GM18498 (cell line): ENCODE data around the gene CEP128.
A peak's percentile ranks its signal among the peaks of the same experiment; 100 is the strongest.

Experiments
- ATAC-seq: cut with Tn5 transposase; IDR thresholded peaks from one replicate; pipeline ENCODE4 v1.9.1; 2021; ENCODE audit warnings: mild to moderate bottlenecking, moderate library complexity; ENCODE audit not compliant: unreplicated experiment

CEP128 gene

GRCh38 chr14:80906336-80906735 is 35.2 kb downstream of the CEP128 start:
- no peak for ATAC-seq

DNA sequence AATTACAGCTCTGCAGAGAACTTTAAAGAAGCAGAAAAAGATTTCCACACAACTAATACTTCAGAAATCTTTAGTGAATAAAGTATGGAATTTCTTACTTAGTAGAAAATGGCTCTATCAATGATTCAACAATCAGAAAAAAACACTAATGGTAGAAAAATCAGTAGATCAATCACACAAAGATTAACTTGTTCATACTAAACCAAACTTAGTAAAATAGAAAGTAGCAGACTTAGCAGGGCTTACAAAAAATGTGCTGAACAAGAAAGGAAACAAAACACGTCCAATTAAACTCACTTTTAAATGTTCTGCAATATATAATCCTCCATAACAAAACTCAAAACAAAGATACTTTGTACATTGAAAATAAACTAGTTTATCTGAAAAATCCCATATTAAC is 38.9 kb downstream of the CEP128 start:
- no peak for ATAC-seq

- no peak for ATAC-seq
These were observed 39.7 kb downstream of the CEP128 start for GRCh38 chr14:80901822-80902221.

DNA sequence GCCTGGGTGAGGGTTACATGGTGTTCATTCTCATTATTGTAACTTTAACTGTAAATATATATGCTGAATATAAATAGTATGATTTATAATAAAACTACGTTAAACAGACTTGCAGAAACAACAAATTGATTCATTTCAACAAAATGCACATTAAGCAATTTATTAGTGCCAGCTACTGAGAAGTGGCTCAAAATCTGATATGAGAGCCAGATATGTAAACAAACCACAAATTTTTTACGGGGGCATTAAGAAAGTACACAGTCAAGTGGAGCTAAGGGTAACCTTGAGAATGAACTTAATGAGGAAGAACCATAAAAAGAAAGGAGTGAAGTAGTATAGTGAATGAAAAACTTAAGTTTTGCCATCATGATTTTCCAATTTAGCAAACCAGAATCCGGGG is 40.3 kb downstream of the CEP128 start:
- no peak for ATAC-seq

GRCh38 chr14:80872645-80873044 is 68.9 kb downstream of the CEP128 start:
- ATAC-seq, result no peak

GRCh38 chr14:80868260-80868659 is 73.3 kb downstream of the CEP128 start:
- ATAC-seq, result no peak

DNA sequence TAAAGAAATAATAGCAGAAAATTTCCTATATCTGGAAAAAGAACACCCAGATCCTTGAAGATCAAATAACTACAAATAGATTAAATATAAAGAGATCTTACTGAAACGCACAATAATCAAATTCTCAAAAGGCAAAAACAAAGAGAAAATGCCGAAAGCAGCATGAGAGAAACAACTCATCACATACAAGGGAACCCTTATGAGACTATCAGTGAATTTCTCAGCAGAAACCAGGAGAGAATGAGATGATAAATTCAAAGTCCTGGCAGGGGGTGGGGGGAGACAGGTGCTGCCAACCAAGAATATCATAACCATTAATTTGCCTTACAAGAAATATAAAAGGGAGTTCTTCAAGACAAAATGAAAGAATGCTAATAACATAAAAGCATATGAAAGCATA is 73.7 kb downstream of the CEP128 start:
- ATAC-seq, result no peak

DNA sequence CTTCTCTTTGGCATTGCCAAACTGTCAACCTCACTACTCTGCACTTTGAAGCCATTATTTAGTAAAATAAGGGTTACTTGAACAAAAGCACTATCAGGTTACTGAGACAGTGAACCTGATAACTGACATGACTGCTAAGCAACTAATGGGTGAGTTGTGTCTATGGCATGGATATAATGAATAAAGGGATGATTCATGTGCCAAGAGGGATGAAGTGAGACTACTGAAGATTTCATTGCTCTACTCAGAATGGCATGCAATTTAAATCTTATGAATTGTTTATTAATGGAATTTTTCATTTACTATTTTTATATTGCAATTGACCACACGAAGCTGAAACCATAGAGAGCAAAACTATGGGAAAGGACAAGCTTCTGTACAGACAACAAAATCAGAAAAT is 74.4 kb downstream of the CEP128 start:
- no peak for ATAC-seq

- ATAC-seq, result no peak
These were observed 76.0 kb downstream of the CEP128 start for GRCh38 chr14:80865565-80865964.

DNA sequence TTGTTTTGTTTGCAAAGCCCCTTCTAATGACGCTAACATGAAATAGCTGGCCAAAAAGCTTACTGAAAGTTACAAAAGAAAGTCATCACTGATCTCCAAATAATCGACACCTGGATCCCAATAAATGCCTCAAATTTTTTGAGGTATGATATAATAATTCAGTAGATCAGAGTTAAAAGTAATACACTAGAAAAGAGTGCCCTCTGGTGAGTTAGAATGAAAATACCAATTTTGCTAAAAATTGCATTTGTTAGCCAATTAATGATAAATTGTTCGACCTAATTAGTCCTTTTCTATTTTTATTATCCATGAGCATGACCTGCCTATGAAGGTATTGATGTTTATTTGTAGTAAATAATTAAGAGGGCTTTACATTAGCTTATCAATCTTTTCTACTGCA is 78.6 kb downstream of the CEP128 start:
- no peak for ATAC-seq

DNA sequence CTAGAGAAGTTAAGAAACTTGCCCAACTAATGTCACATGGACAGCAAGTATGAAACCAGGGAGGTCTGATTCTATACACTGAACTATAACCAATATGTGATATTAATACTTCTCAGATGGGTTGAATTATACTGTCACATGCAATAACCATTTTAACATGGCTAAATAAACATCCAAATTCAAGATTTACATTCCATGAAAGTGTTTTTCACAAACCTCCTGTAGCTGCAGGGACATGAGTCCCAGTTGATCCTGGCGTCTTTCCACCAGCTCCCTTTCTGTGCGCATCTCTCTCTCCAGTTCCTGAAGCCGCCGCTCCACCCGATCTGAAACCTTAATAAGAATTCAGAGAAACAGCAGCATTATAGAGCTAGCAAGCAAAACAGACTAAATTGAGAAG is 79.0 kb downstream of the CEP128 start:
- no peak for ATAC-seq

DNA sequence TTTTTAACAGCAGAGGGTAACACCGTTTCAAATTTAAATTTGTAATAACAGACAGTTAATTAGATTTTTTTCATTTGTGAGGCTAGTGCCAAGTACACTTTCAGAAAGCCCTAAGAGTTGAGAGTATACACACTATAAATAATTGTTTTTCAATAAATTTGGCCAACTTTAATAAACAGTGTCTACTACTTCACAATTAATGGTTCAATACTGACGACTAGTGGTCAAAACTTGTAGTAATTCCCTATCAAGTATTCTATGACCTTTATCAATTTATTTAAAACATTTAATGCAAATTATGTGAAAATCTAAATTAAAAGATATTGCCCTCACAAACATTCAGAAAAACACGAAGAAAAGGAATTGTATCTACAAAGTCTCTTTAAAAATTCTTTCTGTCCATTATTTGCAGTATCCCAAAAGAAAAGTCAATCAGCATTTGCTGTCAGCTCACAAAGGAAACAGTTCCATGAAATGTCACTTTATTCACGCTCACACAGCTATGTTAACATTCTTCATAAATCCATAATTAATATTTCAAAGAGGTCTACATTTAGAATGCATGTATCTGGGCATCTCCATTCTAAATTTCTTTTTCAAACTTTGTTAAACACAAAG is 91.2 kb downstream of the CEP128 start:
- peak; percentile 56 for ATAC-seq

- no peak for ATAC-seq
These were observed 94.5 kb downstream of the CEP128 start for GRCh38 chr14:80847070-80847469.

DNA sequence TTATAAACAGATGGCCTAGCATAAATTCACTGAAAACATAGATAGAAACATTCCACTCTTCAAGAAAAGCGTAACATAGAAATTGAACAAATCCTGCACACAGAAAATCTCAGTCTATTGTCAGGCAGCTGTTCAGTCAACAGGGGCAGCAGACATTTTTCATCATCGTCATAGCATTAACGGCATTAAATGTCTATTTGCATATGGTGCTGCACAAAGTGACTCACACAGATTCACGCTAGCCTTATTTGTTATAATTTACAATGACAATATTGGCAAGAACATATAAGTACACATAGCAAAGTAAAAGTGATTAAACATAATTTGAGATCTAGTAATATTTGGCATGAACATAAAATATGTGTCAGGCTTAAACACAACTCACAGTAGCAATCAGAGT is 95.7 kb downstream of the CEP128 start:
- no peak for ATAC-seq

- ATAC-seq, result no peak
These were observed 96.7 kb downstream of the CEP128 start for GRCh38 chr14:80844872-80845271.

- ATAC-seq, result no peak
These were observed 101.8 kb downstream of the CEP128 start for GRCh38 chr14:80839743-80840142.

DNA sequence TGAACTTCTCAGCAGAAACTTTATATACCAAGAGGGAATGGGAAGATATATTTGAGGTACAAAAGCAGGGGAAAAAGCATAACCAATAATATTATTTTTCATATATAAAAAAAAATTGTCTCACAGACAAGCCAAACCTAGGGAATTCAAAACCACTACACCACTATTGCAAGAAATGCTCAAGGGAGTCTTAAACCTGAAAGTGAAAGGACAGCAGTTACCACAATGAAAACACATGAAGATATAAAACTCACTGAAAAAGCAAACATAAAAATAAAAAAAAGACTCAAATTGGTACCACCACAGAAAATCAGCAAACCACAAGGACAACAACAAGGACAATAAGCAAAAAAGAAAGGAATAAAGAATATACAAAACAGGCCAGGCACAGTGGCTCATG is 131.9 kb downstream of the CEP128 start:
- ATAC-seq, result no peak

- no peak for ATAC-seq
These were observed 136.4 kb downstream of the CEP128 start for GRCh38 chr14:80805136-80805535.

DNA sequence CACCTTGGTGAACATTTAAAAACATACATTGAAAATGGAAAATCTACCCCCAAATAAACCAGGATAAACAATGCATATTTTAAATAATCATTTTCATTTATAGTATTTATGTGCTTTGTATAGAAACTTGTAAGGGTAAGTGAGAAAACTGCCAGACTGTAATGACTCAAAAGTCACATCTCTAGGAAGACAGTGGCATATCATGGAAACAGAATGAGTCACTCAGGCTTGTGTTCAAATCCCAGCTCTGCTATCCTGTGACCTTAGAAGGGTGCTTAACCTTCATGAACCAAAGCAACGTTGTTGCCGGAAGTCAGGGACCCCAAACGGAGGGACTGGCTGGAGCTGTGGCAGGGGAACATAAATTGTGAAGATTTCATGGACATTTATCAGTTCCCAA is 142.7 kb downstream of the CEP128 start:
- ATAC-seq, result no peak

DNA sequence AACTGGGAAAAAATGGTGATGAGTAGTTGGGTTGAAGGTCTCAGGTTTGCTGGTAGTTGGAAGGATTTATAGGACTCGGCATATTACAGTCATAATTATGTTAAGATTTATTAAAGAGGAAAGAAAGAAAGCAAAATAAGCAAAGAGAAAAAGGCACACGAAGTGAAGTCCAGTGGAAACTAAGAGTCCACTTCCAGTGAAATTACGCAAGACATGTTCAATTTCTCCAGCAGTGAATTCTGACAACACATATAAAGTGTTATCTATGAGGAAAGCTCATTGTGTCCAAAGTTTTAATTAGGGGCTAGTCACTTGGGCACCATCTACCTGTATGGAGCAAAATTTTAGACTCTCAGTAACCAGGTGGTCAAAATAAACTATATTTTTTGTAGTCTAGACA is 143.3 kb downstream of the CEP128 start:
- ATAC-seq, result no peak

- ATAC-seq, result no peak
These were observed 148.8 kb downstream of the CEP128 start for GRCh38 chr14:80792771-80793170.

DNA sequence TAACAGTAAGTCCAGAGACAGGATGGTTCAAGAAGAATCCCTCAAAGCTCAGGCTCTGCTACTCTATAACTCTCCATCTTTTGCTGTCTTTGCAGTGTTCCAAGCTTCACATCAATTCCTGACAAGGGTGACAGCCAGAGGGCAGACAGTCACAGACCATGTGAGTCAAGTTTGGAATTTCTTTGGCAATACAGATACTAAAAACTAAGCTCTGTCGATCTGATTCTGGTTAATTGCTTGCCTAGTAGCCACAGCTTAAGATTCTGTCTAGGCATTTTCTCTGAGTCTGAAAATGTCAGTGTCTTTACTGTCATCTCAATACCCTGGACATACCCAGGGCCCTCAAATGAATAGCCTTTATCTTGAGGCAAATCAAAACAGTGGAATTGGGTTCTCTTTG is 153.7 kb downstream of the CEP128 start:
- no peak for ATAC-seq

GRCh38 chr14:80784820-80785219 is 156.7 kb downstream of the CEP128 start:
- no peak for ATAC-seq

DNA sequence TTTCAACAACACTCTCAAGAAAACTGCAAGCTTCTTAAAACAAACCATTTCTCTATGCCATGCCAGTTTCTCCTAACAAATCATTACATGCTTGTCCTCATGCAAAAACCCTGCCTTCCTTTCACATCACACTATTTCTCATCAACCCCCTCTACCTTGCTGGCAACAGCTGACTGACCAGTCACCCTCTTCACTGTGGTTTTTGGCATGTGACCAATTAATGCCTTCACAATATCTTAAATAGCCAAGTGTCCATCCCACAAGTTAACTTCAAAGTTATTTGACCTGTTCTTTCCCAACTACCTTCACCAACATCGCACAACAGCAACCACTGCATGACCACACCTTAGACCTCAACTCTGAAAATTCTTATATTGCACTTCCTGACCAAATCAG is 159.6 kb downstream of the CEP128 start:
- no peak for ATAC-seq
